HG03196 (cell line): ENCODE results near the gene HMCN2.

Experiments used
- ATAC-seq: cut with Tn5 transposase; IDR thresholded peaks from one replicate; pipeline ENCODE4 v1.9.1; 2021; ENCODE audit not compliant: unreplicated experiment

HMCN2 gene

DNA sequence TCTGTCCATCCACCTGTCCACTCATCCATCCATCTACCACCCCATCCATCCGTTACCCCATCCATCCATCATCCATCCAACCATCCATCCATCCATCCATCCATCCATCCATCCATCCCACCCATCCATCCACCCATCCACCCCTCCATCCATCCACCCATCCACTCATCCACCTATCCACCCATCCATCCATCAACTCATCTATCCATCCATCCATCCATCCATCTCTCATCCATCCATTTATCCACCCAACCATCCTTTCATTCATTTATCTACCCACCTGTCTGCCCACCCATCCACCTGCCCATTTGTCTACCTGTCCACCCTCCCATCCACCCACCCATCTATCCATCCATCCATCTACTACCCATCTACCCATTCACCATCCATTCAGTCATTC is 95.1 kb downstream of the HMCN2 start:
- no peak for ATAC-seq

GRCh38 chr9:130361873-130362362 is 96.4 kb downstream of the HMCN2 start:
- ATAC-seq = no peak

- no peak for ATAC-seq
These were observed 97.1 kb downstream of the HMCN2 start for GRCh38 chr9:130362691-130363090.

DNA sequence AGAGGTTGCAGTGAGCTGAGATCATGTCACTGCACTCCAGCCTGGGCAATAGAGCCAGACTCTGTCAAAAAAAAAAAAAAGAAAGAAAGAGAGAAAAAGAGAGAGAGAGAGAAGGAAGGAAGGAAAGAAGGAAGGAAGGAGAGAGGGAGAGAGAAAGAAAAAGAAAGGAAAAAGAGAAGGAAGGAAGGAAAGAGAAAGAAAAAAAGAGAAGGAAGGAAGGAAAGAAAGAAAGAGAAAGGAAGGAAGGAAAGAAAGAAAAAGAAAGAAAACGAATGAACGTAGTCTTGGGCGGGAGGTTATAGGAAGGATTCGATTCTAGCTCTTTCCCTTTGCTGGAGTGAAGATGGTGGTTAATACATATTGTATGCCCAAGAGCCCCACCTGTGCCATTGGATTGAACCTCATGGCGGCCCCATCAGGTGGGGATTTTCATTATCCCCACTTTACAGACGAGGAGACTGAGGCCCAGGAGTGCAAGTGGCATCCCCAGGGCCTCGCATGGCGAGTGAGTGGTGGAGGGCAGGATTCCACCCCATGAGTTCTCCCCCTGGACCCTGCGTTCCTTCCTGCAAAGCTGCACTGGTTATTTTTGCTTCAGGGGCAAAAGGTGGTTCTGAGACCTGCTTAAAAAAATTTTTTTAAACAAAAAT is 98.3 kb downstream of the HMCN2 start:
- no peak for ATAC-seq

GRCh38 chr9:130364619-130365322 is 99.2 kb downstream of the HMCN2 start:
- no peak for ATAC-seq

DNA sequence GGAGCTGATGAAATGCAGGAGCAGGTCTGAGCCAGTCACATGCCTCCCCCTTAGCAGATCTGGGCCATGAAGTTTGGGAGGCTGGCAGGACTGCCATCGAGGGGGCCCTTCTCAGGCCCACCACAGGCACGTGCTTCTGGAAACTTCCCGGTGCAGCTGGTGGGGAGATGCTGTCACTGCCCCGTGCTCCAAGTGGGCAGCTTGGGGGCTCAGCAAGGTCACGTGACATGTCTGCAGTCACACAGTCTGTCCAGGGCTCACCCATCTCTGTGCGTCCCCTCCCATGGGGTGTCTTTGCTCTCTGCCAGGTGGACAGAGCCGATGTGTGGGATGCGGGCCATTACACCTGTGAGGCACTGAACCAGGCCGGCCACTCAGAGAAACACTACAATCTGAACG is 99.8 kb downstream of the HMCN2 start:
- no peak for ATAC-seq

DNA sequence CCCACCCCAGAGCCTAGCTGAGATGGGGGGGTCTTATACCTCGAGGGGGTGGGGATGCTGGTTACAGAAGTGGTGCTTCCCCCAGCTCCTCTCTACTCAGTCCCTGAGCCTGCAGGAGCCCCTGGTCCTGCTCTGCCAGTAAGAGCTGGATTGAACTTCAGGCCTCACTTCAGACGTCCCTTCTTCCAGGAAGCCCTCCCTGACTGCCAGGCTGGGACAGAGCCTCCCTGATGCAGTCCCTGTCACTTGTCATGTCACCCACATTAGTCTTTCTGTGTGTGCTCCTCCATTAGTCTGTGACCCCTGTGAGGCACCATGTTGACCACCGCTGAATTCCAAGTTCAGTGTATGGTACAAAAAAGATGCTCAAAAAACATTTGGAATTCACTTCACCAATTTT is 100.5 kb downstream of the HMCN2 start:
- no peak for ATAC-seq

DNA sequence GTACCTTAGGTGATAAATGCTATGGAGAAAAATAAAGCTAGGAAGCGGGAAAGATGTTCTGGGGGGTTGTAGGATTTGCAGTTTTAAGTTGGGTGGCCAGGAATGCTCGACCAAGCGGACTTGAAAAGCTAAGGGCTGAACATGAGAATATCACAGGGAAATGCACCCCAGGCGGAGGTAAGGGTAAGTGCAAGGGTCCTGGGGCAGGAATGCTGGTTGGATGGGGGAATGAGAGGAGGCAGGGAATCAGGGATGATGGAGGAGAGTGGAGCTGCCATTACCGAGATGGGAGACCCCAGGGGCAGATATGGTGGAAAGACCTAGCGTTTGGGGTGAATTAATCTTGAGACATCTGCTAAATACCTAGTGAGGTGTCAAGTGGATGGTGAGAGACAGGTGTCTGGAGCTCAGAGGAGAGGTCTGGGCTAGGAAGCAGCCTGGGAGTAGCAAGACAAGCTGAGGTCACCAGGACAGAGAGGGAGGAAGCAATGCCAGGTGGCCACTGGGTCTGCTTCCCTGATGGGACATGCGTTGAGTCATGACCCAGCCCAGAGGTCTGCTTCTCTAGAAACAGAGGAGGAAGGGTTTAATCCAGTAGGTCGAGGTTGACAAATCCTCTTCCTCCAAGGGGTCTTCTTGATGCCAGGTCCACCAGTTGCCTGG is 101.5 kb downstream of the HMCN2 start:
- ATAC-seq = no peak

GRCh38 chr9:130368631-130369103 is 103.1 kb downstream of the HMCN2 start:
- ATAC-seq = no peak

GRCh38 chr9:130370226-130370625 is 104.7 kb downstream of the HMCN2 start:
- ATAC-seq = no peak

GRCh38 chr9:130371196-130371966 is 105.8 kb downstream of the HMCN2 start:
- no peak for ATAC-seq

DNA sequence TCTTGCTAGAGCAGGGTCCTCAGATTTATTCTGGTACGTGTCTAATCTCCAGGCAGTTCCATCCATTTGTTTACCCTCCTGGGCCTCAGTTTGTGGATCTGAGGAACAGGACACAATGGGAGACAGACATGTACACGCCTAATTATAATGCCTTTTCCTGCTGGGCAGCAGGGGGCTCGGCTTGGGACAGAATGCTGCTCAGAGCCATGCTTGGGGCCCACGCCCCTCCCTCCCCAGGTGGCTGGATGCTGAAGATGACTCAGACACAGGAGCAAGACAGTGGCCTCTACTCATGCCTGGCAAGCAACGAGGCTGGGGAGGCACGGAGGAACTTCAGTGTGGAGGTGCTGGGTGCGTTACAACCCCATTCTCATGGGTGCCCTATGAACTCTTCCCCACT is 106.5 kb downstream of the HMCN2 start:
- ATAC-seq = no peak

DNA sequence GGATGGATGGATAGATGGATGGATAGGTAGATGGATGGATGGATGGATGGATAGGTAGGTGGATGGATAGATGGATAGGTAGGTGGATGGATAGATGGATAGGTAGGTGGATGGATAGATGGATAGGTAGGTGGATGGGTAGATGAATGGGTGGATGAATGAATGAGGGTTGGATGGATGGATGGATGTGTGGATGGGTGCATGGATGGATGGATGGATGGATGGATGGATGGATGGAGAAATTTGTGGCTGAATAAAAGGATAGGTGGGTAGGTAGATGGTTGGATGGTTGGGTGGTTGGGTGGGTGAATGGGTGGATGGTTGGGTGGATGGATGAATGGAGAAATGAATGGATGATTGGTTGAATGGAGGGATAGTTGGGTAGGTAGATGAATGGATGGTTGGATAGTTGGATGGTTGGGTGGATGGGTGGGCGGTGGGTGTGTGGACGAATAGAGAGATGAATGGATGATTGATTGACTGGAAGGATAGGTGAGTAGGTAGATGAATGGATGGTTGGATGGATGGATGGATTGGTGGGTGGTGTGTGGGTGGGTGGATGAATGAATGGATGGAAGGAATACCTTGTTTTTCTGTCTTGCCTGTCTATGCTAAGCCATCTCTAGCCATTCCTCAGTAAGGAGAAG is 108.2 kb downstream of the HMCN2 start:
- no peak for ATAC-seq

DNA sequence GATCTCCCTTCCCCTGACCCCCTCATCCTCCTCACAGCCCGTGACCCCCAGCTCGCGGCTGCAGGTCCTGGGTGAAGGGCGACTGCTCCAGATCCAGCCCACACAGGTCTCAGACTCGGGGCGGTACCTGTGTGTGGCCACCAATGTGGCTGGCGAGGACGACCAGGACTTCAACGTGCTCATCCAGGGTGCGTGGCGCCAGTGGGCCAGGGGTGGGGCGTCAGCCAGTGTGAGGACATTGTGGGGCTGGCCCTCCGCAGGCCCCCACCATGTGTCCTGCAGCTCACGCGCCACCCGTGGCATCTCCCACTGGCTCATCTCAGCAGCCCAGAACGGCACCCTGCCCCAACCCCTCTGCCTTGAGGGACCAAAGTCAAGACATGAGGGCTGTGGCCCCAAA is 112.1 kb downstream of the HMCN2 start:
- no peak for ATAC-seq

DNA sequence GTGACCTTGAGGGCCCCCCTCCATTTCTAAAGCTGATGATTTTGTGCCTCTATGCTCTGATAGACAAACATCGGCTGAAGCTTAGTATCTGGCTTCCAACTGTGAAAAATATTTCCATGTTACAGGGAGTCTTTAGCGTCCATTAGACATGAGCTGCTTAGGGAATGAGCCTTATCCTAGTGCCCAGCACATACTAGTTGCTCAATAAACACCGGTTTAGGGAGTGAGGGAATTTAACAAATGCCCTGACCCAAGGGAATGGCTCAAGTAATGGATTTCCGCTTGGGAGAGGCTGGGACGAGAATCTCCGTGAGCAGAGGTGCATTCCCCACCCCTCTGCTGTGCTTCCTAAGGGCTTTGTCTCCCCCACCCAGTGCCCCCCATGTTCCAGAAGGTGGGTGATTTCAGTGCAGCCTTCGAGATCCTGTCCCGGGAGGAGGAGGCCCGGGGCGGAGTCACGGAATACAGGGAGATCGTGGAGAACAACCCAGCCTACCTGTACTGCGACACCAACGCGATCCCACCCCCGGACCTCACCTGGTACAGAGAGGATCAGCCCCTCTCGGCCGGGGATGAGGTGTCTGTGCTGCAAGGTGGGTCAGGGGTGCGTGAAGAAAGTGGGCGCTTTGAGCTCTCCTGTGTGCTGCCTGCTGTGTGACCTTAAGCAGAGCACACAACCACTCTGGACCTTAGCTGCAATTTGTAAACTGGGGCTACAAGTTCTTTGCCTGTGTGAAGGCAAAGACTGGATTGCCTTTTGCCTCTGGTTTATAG is 113.5 kb downstream of the HMCN2 start:
- no peak for ATAC-seq

DNA sequence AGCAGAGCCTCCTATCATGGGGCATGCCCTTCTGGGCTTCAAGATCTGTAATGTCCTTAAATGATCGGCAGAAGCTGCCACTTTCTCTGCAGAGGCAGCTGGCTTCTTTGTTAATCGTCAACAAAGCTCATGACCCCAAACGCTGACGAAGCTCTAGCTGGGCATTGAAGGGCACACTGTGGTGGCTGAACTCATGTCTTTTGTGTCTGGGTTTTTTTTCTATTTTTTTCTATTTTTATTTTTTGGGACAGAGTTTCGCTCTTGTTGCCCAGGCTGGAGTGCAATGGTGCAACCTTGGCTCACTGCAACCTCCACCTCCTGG is 114.0 kb downstream of the HMCN2 start:
- no peak for ATAC-seq

DNA sequence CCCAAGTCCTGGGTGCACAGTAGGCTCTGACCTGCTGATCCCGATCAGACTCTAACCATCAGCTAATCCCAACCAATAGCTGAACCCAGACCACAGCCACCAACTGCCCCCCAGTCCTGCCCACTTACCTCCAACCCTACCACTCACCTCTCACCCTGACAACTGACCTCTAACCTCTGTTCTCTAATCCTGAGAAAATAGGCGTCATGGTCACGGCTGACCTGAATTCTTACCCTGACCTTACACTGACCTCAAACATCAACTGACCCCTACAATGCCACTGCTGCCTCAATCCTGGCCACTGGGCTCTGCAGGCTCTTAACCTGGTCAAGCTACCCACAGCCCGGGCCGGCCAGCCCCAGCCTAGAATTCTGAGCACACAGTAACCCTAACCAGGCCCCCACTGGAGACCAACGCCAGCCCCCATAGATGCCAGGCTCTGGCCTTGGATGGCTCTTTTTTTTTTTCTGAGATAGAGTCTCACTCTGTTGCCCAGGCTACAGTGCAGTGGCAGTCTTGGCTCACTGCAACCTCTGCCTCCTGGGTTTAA is 115.4 kb downstream of the HMCN2 start:
- no peak for ATAC-seq

DNA sequence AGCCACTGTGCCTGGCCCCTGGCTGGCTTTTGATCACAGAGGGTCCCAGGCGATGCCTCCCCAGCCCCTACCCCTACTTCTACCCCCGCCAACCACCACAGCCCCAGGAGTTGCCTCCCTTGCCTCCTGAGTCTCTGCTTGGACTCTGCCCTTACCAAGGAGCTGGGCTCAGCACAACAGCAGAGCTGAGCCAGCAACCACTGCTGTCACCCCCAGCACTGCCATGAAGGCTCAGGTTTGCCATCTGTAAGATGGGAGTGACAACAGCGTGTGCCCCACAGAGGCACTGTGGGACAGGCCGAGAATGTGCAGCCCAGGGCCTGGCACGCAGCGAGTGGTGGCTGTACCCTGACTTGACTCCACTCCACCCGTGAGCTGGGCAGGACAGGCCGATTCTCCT is 116.1 kb downstream of the HMCN2 start:
- ATAC-seq = no peak

DNA sequence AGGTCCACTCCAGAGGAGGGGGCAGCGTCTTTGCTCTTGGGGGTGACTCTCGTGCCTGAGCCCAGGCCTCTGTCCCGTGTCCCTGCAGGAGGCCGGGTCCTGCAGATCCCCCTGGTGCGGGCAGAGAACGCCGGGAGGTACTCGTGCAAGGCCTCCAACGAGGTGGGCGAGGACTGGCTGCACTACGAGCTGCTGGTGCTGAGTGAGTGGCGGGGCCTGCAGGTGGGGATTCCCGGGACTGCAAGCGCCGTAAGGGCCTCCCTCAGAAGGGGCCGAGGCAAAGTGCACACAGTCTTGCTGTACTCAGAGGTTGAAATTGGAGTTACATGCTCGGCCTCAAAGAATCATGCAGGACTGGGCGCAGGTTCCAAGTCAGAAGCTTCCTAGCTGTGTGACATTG is 116.5 kb downstream of the HMCN2 start:
- no peak for ATAC-seq
